Smooth muscle cell (in vitro differentiated cells): ENCODE measurements around the gene HOMER3. TPM values are rescaled to one million over a fixed set of nuclear protein-coding genes. Genes with fewer than 3 reads are reported as not detected.

ENCODE experiments used
- DNase-seq: peaks from one replicate; lab custom pipeline; 2025; ENCODE audit not compliant: unreplicated experiment; lab: John Stamatoyannopoulos, UW
- H2AFZ ChIP-seq: fragments of 200-600 bp; sonication (generic); 2 replicates; pipeline ENCODE4 v1.6.0; 2016; ENCODE audit warnings: antibody characterized with exemption, low read depth, mild to moderate bottlenecking
- H3F3A ChIP-seq: fragments of 200-600 bp; sonication (generic); 2 replicates; pipeline ENCODE4 v1.6.0; 2017; ENCODE audit warnings: antibody characterized with exemption, low read depth
- H3K27ac ChIP-seq: fragments of 200-600 bp; sonication (generic); 2 replicates; pipeline ENCODE4 v1.5.1; 2016; ENCODE audit warnings: low read depth, mild to moderate bottlenecking
- H3K27me3 ChIP-seq: fragments of 200-600 bp; sonication (generic); 2 replicates; pipeline ENCODE4 v1.6.1; 2016; ENCODE audit warnings: low read depth, mild to moderate bottlenecking
- H3K36me3 ChIP-seq: fragments of 200-600 bp; sonication (generic); 2 replicates; pipeline ENCODE4 v1.5.1; 2016; ENCODE audit warnings: low read depth
- H3K4me1 ChIP-seq: fragments of 200-600 bp; sonication (generic); 2 replicates; pipeline ENCODE4 v1.5.1; 2016; ENCODE audit warnings: low read depth
- H3K4me2 ChIP-seq: fragments of 200-600 bp; sonication (generic); 2 replicates; pipeline ENCODE4 v1.6.0; 2016; ENCODE audit warnings: mild to moderate bottlenecking
- H3K4me3 ChIP-seq: fragments of 200-600 bp; sonication (generic); 2 replicates; pipeline ENCODE4 v1.5.1; 2016; ENCODE audit warnings: mild to moderate bottlenecking
- H3K79me2 ChIP-seq: fragments of 200-600 bp; sonication (generic); 2 replicates; pipeline ENCODE4 v1.6.0; 2016; ENCODE audit warnings: low read depth, mild to moderate bottlenecking
- H3K9ac ChIP-seq: fragments of 200-600 bp; sonication (generic); 2 replicates; pipeline ENCODE4 v1.6.0; 2016; ENCODE audit warnings: low read depth
- H3K9me3 ChIP-seq: fragments of 200-600 bp; sonication (generic); replicated peaks from 2 replicates; pipeline ENCODE4 v1.5.1; 2016; ENCODE audit warnings: low read depth
- H4K20me1 ChIP-seq: fragments of 200-600 bp; sonication (generic); 2 replicates; pipeline ENCODE4 v1.6.0; 2016; ENCODE audit warnings: low read depth
- CTCF ChIP-seq: fragments of 200-600 bp; sonication (generic); IDR thresholded peaks from 2 replicates; pipeline ENCODE4 v1.5.1; 2017; ENCODE audit warnings: borderline replicate concordance, mild to moderate bottlenecking, antibody characterized with exemption; ENCODE audit not compliant: insufficient read depth, poor library complexity, severe bottlenecking
- WGBS: methylation state at CpG from one replicate; pipeline ENCODE4 v1.1.7; 2016; ENCODE audit warnings: low lambda C conversion rate; 5-methylcytosine and 5-hydroxymethylcytosine counted together
- polyA plus RNA-seq: library from polyadenylated mRNA; unstranded; fragments of >200 nt; fragmentation: Nextera tagmentation; extraction: Ambion mirVana; gene quantifications from 2 replicates; pipeline ENCODE4 v1.2.1, GENCODE V29; 2016
- total RNA-seq: library from RNA; depleted of rRNA; stranded (reverse); fragments of >200 nt; gene quantifications from 2 replicates; pipeline ENCODE4 v1.2.3, GENCODE V29; 2014

HOMER3 gene
- total and polyA plus RNA-seq, 2 experiments from 2014 or later: 37.4 to 88.1 TPM

GRCh38 chr19:18894254-18895037 lies 46.6 kb downstream of the HOMER3 start:
- no peak for DNase-seq
- no peak overlapping the region for H2AFZ ChIP-seq
- TF ChIP-seq CTCF: no peak

DNA sequence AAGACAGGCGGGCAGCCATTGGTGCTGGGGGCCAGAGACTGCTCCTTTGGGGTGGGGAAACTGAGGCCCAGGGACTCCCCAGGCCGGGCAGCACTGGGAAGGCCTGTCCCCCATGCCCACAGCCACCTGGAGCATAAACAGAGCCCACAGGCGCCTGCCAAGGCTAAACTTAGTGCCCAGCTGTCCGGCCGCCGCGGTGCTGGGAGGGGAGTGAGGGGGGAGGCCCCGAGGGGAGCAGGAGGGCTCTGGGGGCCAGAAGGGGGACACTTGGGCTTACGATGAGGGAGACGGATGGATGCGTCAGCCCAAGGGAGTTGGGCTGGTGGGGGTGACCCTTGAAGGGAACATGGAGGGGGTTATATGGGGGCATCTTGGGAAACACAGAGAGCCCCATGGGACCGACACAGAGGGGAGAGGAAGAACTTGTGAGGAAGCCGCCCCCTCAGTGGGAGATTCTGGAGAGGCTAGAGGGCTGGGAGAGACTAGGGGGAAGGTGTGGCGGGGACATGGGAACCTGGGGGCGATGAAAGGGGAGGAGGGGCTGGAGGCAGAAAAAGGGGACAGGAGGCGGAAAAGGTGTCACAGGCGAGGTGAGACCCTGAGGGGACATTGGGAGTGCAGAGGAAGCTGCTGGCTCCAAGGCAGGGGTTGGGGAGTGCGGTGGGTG lies 47.3 kb downstream of the HOMER3 start:
- Histone ChIP-seq H3K4me2 (no peak overlapping the region), H4K20me1 (no peaks in the 10 kb centered on the region), H3F3A (no peaks in the 10 kb centered on the region), H3K36me3 (no peaks in the 10 kb centered on the region), H3K9me3 (no peaks in the 10 kb centered on the region), H3K9ac (no peak overlapping the region), H3K4me1 (peaks cover 9% of the 10 kb centered on the region), H3K4me3 (no peak overlapping the region), H2AFZ (no peak overlapping the region), H3K27me3 (no peaks in the 10 kb centered on the region), H3K79me2 (no peaks in the 10 kb centered on the region), H3K27ac (no peak overlapping the region)
- WGBS: 93% methylated on average over 5 of the region's 18 CpGs
- no peak for DNase-seq
- no peak for TF ChIP-seq CTCF

More at GRCh38 chr19:18894254-18895037, 46.6 kb downstream of the HOMER3 start:
- H3K27ac ChIP-seq: no peak overlapping the region
- WGBS: 59% methylated on average over 21 of the region's 28 CpGs
- H3K4me3 ChIP-seq: peak overlapping the region; percentile 59
- H3F3A ChIP-seq: no peaks in the 10 kb centered on the region
- no peaks in the 10 kb centered on the region for H3K9me3 ChIP-seq
- peak overlapping the region; percentile 96 for H3K4me2 ChIP-seq
- H3K36me3 ChIP-seq: no peaks in the 10 kb centered on the region
- no peaks in the 10 kb centered on the region for H3K79me2 ChIP-seq
- no peak overlapping the region for H3K9ac ChIP-seq
- no peaks in the 10 kb centered on the region for H3K27me3 ChIP-seq
- H4K20me1 ChIP-seq: peaks cover 4% of the 10 kb centered on the region
- H3K4me1 ChIP-seq: peaks cover 9% of the 10 kb centered on the region

DNA sequence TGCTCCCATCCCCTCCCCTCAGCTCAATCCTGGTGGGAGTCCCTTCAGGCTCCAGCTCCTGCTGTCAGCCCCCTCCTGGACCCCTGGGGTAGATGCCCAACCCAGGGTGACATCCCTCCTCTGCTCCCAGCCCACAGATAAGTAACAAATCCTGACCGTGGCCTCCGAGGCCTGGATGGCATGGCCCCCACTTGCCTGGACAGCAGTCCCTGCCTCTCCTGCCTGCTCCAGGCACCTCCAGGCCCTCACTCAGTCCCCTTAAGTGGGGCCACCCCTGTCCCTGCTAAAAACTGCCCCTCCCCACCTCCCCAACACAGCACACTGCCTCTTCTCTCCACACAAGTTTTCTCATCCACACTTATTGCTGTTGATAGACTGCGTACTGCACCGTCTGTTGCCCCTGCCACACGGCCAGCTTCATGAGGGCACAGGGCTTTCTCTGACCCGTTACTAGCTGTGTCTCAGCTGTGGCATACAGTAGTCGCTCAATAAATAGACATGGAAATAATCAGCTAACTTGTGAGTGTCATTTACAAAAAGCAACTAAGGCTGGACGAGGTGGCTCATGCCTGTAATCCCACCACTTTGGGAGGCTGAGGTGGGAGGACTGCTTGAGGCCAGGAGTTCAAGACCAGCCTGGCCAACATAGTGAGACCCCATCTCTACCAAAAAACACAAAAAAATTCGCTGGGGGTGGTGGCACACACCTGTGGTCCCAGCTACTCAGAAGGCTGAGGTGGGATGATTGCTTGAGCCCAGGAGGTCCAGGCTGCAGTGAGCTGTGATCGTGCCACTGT lies 50.9 kb downstream of the HOMER3 start:
- Histone ChIP-seq H3K27ac (no peak overlapping the region), H3K27me3 (no peaks in the 10 kb centered on the region), H4K20me1 (no peaks in the 10 kb centered on the region), H3K4me1 (peaks cover 9% of the 10 kb centered on the region), H3K36me3 (no peaks in the 10 kb centered on the region), H2AFZ (no peak overlapping the region), H3K9me3 (no peaks in the 10 kb centered on the region), H3K4me3 (no peak overlapping the region), H3F3A (no peaks in the 10 kb centered on the region), H3K79me2 (no peaks in the 10 kb centered on the region), H3K4me2 (no peak overlapping the region), H3K9ac (no peak overlapping the region)
- no peak for DNase-seq
- WGBS: 88% methylated on average over 10 of the region's 10 CpGs
- TF ChIP-seq CTCF: no peak
